Muscle layer of duodenum (tissue), 2 donors: Measurements from ENCODE around the gene BHLHA15.
A peak's percentile ranks its signal among the peaks of the same experiment; 100 is the strongest.

Experiments used
- H3K27ac ChIP-seq: one replicate; pipeline ENCODE4 v1.7.0; 2013; ENCODE audit warnings: mild to moderate bottlenecking, low read length
- H3K27me3 ChIP-seq: one replicate; pipeline ENCODE4 v1.7.0; 2013; ENCODE audit warnings: low read depth, mild to moderate bottlenecking, control low read depth, low read length
- H3K36me3 ChIP-seq, 2 donors: one replicate each; pipeline ENCODE4 v1.7.0; 2013; ENCODE audit warnings: low read length in 2 of 2, control low read depth in 1 of 2, mild to moderate bottlenecking in 1 of 2; ENCODE audit not compliant: insufficient read depth in 2 of 2, control insufficient read depth in 1 of 2
- H3K4me1 ChIP-seq, 2 donors: one replicate each; pipeline ENCODE4 v1.7.0; 2013; ENCODE audit warnings: low read length in 2 of 2, mild to moderate bottlenecking in 2 of 2, control low read depth in 1 of 2, moderate library complexity in 1 of 2; ENCODE audit not compliant: insufficient read depth in 2 of 2, control insufficient read depth in 1 of 2
- H3K4me3 ChIP-seq, 2 donors: one replicate each; pipeline ENCODE4 v1.7.0; 2013; ENCODE audit warnings: low read length in 2 of 2, low read depth in 1 of 2, mild to moderate bottlenecking in 1 of 2
- H3K9me3 ChIP-seq, 2 donors: one replicate each; pipeline ENCODE4 v1.7.0; 2013; ENCODE audit warnings: low read length in 2 of 2, control low read depth in 1 of 2, mild to moderate bottlenecking in 1 of 2; ENCODE audit not compliant: control insufficient read depth in 1 of 2
- donor health status: healthy.

BHLHA15 gene

GRCh38 chr7:98242342-98242741, 31.1 kb downstream of the BHLHA15 start:
- Histone ChIP-seq H3K27ac (no peak overlapping the region), H3K27me3 (no peaks in the 10 kb centered on the region), H3K36me3 (peaks cover 10 to 52% of the 10 kb centered on the region in 2 donors)

GRCh38 chr7:98242934-98243333, 31.7 kb downstream of the BHLHA15 start:
- no peak overlapping the region for H3K27ac ChIP-seq
- H3K36me3 ChIP-seq = peaks cover 8 to 49% of the 10 kb centered on the region in 2 donors
- no peak overlapping the region for H3K4me3 ChIP-seq
- no peaks in the 10 kb centered on the region for H3K9me3 ChIP-seq
- H3K27me3 ChIP-seq = no peaks in the 10 kb centered on the region
- H3K4me1 ChIP-seq = no peaks in the 10 kb centered on the region

More at GRCh38 chr7:98242342-98242741, 31.1 kb downstream of the BHLHA15 start:
- no peak overlapping the region for H3K4me3 ChIP-seq
- no peaks in the 10 kb centered on the region for H3K4me1 ChIP-seq
- H3K9me3 ChIP-seq = no peaks in the 10 kb centered on the region

GRCh38 chr7:98244871-98245270, 33.6 kb downstream of the BHLHA15 start:
- Histone ChIP-seq H3K27me3 (no peaks in the 10 kb centered on the region), H3K36me3 (peaks cover 0 to 41% of the 10 kb centered on the region in 2 donors), H3K4me1 (no peaks in the 10 kb centered on the region), H3K9me3 (no peaks in the 10 kb centered on the region), H3K27ac (no peak overlapping the region), H3K4me3 (no peak overlapping the region)

GRCh38 chr7:98248156-98248555, 36.9 kb downstream of the BHLHA15 start:
- Histone ChIP-seq H3K4me1 (peaks cover 11 to 22% of the 10 kb centered on the region in 2 donors), H3K4me3 (no peak overlapping the region), H3K27me3 (no peaks in the 10 kb centered on the region), H3K27ac (no peak overlapping the region), H3K9me3 (no peaks in the 10 kb centered on the region), H3K36me3 (peaks cover 0 to 24% of the 10 kb centered on the region in 2 donors)

- Histone ChIP-seq H3K27me3 (no peaks in the 10 kb centered on the region), H3K36me3 (peaks cover 0 to 19% of the 10 kb centered on the region in 2 donors), H3K4me1 (peaks cover 11 to 28% of the 10 kb centered on the region in 2 donors), H3K27ac (no peak overlapping the region), H3K9me3 (no peaks in the 10 kb centered on the region), H3K4me3 (no peak overlapping the region)
Measured at GRCh38 chr7:98249106-98249505, 37.9 kb downstream of the BHLHA15 start.

GRCh38 chr7:98250789-98251188, 39.5 kb downstream of the BHLHA15 start:
- Histone ChIP-seq H3K4me3 (peak overlapping the region in 1 of 2 donors; percentile 85), H3K27me3 (no peaks in the 10 kb centered on the region), H3K27ac (peak overlapping the region; percentile 10), H3K4me1 (peaks cover 11 to 28% of the 10 kb centered on the region in 2 donors), H3K36me3 (peaks cover 0 to 2% of the 10 kb centered on the region in 2 donors), H3K9me3 (no peaks in the 10 kb centered on the region)

- H3K4me1 ChIP-seq = peaks cover 11 to 28% of the 10 kb centered on the region in 2 donors
- no peaks in the 10 kb centered on the region for H3K9me3 ChIP-seq
- H3K36me3 ChIP-seq = no peaks in the 10 kb centered on the region
- peak overlapping the region; percentile 85 to 91 for H3K4me3 ChIP-seq
- H3K27ac ChIP-seq = peak overlapping the region; percentile 10
- H3K27me3 ChIP-seq = no peaks in the 10 kb centered on the region
Measured at GRCh38 chr7:98251231-98251600, 40.0 kb downstream of the BHLHA15 start.

- Histone ChIP-seq H3K9me3 (no peaks in the 10 kb centered on the region), H3K36me3 (peaks cover 0 to 6% of the 10 kb centered on the region in 2 donors), H3K27me3 (no peaks in the 10 kb centered on the region), H3K4me1 (peaks cover 11 to 28% of the 10 kb centered on the region in 2 donors), H3K4me3 (peak within 1 kb of the TSS; percentile 85 to 91), H3K27ac (peak within 1 kb of the TSS; percentile 76)
Measured at GRCh38 chr7:98251601-98252424, 40.6 kb downstream of the BHLHA15 start, which contains the start of gene TECPR1. Gene TECPR1, minus strand, starts transcription at chr7:98252232. Its CDS starts 6,086 bp downstream, at chr7:98246146.

- H3K4me3 ChIP-seq = peak overlapping the region; percentile 85 to 91
- peak overlapping the region; percentile 76 for H3K27ac ChIP-seq
- H3K36me3 ChIP-seq = peaks cover 0 to 10% of the 10 kb centered on the region in 2 donors
- no peaks in the 10 kb centered on the region for H3K27me3 ChIP-seq
- peaks cover 11 to 28% of the 10 kb centered on the region in 2 donors for H3K4me1 ChIP-seq
- H3K9me3 ChIP-seq = no peaks in the 10 kb centered on the region
Measured at GRCh38 chr7:98252425-98253054, 41.3 kb downstream of the BHLHA15 start.

GRCh38 chr7:98254516-98254915, 43.3 kb downstream of the BHLHA15 start:
- H3K4me1 ChIP-seq = peaks cover 11 to 28% of the 10 kb centered on the region in 2 donors
- no peak overlapping the region for H3K27ac ChIP-seq
- H3K4me3 ChIP-seq = no peak overlapping the region
- no peaks in the 10 kb centered on the region for H3K27me3 ChIP-seq
- H3K36me3 ChIP-seq = peaks cover 0 to 13% of the 10 kb centered on the region in 2 donors
- no peaks in the 10 kb centered on the region for H3K9me3 ChIP-seq

- no peak overlapping the region for H3K4me3 ChIP-seq
- no peaks in the 10 kb centered on the region for H3K27me3 ChIP-seq
- peaks cover 0 to 13% of the 10 kb centered on the region in 2 donors for H3K36me3 ChIP-seq
- no peaks in the 10 kb centered on the region for H3K9me3 ChIP-seq
- H3K4me1 ChIP-seq = peaks cover 11 to 28% of the 10 kb centered on the region in 2 donors
- no peak overlapping the region for H3K27ac ChIP-seq
Measured at GRCh38 chr7:98254951-98255610, 43.8 kb downstream of the BHLHA15 start.
